ENCODE data around the gene COL2A1.

Gene COL2A1

GRCh38 chr12:48004053-48004941 is at the start of gene COL2A1:
Gene COL2A1, minus strand, starts transcription at chr12:48004476. Its CDS starts 155 bp downstream, at chr12:48004321.
- no peak for DNase-seq

GRCh38 chr12:48053883-48054282 is 49.6 kb upstream of the COL2A1 start:
- no peak for DNase-seq

GRCh38 chr12:48053122-48053521 is 48.8 kb upstream of the COL2A1 start:
- DNase-seq: no peak

- DNase-seq: no peak
Measured at GRCh38 chr12:48051681-48052080, 47.4 kb upstream of the COL2A1 start.

GRCh38 chr12:48050174-48050573 is 45.9 kb upstream of the COL2A1 start:
- DNase-seq: no peak

- no peak for DNase-seq
Measured at GRCh38 chr12:48045965-48046518, 41.8 kb upstream of the COL2A1 start.

GRCh38 chr12:48045061-48045846 is 41.0 kb upstream of the COL2A1 start:
- no peak for DNase-seq

GRCh38 chr12:48044396-48044795 is 40.1 kb upstream of the COL2A1 start:
- no peak for DNase-seq

- no peak for DNase-seq
Measured at GRCh38 chr12:48043771-48044170, 39.5 kb upstream of the COL2A1 start.

- DNase-seq: no peak
Measured at GRCh38 chr12:48041591-48042423, 37.5 kb upstream of the COL2A1 start.

- no peak for DNase-seq
Measured at GRCh38 chr12:48040354-48040753, 36.1 kb upstream of the COL2A1 start.

- DNase-seq: no peak
Measured at GRCh38 chr12:48039151-48039550, 34.9 kb upstream of the COL2A1 start.

GRCh38 chr12:48038085-48038484 is 33.8 kb upstream of the COL2A1 start:
- no peak for DNase-seq

GRCh38 chr12:48037267-48037915 is 33.1 kb upstream of the COL2A1 start:
- DNase-seq: no peak

- no peak for DNase-seq
Measured at GRCh38 chr12:48036818-48037217, 32.5 kb upstream of the COL2A1 start.

GRCh38 chr12:48034835-48035805 is 30.8 kb upstream of the COL2A1 start:
- no peak for DNase-seq

- no peak for DNase-seq
Measured at GRCh38 chr12:48033451-48033850, 29.2 kb upstream of the COL2A1 start.

GRCh38 chr12:48032597-48032996 is 28.3 kb upstream of the COL2A1 start:
- no peak for DNase-seq

GRCh38 chr12:48031135-48031960 is 27.1 kb upstream of the COL2A1 start:
- no peak for DNase-seq

GRCh38 chr12:48030173-48030650 is 25.9 kb upstream of the COL2A1 start:
- no peak for DNase-seq

All from NCI-H1694 (cell line).